CD4-positive, alpha-beta T cell treated with Interleukin-17A for 1 hour (primary cell): ENCODE data around the gene TMEM51.
"Not testable (repeated sequence)": the region's sequence is repeated elsewhere in the genome, so short reads cannot be mapped to it uniquely, and the experiment has no call there.

ENCODE experiments used
- DNase-seq: peaks from one replicate; pipeline ENCODE4 v3.0.0-alpha.2; 2020

TMEM51 gene

GRCh38 chr1:15128520-15129313 is 24.8 kb upstream of the TMEM51 start:
- peak; percentile 71 for DNase-seq

DNA sequence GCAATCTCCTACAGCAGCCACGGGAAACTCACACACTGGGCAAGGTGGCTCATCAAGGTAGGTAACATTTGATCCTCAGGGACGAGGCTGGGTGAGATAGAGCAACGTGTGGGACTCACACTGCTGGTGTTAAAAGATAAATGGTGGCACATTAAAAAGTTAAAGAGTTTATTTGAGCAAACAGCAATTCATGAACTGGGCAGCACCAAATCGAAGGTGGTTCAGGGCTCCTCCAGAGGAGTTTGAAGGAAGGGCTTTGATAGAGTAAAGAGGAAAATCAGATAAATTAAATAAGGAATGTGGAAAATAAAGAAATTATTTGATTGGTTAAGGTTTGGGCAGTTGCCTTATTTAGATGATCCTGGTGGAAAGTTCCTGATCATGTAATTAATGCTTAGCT is 23.6 kb upstream of the TMEM51 start:
- no peak for DNase-seq

GRCh38 chr1:15130607-15131006 is 22.9 kb upstream of the TMEM51 start:
- no peak for DNase-seq

DNA sequence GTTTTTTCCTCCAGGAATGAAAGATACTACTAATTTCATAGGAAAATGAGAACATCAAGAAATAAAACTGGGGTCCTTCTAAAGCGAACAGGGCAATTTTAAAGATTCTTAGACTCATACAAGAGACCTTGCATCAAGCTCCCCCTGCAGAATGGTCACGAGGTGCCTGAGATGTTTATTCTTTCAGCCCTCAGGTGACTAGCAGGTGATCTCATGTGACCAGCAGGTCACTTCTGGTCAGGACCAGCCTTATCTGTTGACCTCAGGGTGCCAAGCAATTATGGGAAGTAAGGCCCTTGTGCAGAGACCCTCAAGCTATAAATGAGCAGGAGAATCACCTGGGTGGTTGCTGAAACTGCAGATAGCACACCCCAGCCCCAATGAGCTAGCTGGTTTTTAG is 20.6 kb upstream of the TMEM51 start:
- DNase-seq = no peak

DNA sequence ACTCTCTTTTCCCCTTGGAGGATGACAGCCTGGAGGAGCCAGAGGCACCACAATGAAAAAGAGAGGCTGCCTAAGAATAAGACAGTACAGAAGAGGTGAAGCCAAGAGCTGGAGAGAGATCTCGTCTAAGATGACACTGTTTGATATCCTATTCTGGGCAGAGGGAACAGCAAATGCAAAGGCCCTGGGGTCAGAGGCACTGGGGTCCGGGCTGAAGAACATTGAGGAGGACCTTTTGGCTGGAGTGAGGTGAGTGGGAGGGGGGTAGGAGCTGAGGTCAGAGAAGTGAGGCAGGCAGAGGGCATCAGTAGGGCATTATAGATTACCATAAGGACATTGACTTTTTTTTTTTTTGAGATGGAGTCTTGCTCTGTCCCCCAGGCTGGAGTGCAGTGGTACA is 19.3 kb upstream of the TMEM51 start:
- DNase-seq = no peak

DNA sequence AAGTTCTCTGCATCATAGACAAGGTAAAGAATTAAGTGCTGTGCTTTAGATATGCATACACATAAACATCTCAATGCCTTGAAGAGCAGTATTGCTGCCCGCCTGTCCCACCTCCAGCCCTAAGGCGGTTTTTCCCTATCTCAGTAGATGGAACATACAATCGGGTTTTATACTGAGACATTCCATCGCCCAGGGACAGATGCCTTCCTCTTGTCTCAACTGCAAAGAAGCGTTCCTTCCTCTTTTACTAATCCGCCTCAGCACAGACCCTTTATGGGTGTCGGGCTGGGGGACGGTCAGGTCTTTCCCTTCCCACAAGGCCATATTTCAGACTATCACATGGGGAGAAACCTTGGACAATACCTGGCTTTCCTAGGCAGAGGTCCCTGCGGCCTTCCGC is 17.9 kb upstream of the TMEM51 start:
- not testable (repeated sequence) for DNase-seq

- DNase-seq = peak; percentile 14
Observed at GRCh38 chr1:15137809-15138208, 15.7 kb upstream of the TMEM51 start.

DNA sequence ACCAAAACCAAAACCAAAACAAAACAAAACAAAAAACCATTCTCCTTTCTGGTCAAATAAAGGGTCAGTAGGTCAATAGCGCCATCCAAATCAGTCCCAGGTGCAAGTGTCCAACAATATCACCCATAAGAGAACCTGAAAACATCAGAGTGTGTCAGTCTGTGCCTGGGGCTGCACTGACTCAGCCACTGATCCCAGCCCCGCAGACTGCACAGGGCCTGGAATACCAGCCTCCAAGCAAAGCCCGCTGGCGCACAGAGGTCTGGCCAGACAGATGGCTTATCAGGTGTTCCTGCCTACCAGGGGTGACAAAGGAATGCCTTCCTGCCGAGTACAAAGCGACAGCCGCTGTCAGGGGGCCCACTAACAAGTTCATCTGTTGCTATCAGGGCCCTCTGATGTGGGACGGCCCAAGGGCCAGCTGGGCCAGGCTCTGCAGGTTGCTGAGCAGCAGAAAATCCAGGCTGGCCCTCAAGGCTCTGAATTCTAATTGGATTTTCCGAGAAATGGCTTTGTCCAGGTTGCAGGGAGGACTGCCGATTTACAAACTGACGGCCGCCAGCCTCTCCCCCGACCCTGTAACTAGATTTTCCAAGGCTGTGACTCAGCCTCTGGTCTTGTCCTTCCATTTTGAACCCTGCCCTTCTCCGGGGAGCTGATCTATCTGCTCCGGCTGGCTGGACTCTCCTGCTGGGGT is 13.7 kb upstream of the TMEM51 start:
- DNase-seq = no peak

- no peak for DNase-seq
Observed at GRCh38 chr1:15141935-15142539, 11.5 kb upstream of the TMEM51 start.

DNA sequence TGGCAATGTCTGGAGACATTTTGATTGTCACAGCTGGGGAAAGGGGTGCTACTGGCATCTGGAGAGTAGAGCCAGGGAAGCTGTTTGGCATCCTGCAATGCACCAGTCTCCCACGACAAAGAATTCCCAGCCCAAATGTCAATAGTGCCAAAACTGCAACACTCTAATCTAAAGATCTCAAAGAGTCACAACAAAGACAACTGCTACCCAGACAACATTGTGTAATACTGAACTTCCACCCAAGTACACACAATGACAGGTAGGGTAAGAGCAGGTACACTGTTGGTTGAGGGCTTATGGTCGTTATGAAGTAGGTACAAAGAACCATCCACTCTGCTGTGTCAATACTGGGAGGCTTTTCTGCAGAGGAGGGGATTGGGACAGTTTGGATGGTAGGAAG is 8.2 kb upstream of the TMEM51 start:
- no peak for DNase-seq

GRCh38 chr1:15146142-15146680 is 7.3 kb upstream of the TMEM51 start:
- no peak for DNase-seq

- no peak for DNase-seq
Observed at GRCh38 chr1:15146971-15147376, 6.6 kb upstream of the TMEM51 start.

- DNase-seq = no peak
Observed at GRCh38 chr1:15148004-15148403, 5.5 kb upstream of the TMEM51 start.

DNA sequence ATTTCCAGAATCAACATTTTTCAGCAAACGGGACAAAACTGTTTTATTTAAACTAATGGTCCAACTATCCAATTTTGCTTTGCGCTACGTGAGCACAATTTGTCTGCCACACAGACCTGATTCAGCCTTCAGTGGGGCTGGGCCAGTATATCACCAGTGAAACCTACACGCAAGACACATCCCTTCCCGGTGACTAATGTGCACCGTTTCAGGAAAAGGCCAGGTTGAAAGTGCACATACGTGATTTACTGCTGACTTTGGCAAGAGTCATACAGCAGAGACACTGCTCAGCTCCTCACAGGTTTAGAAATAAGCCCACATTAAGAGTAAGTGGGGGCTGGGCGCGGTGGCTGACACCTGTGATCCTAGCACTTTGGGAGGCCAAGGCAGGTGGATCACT is 5.1 kb upstream of the TMEM51 start:
- DNase-seq = no peak

DNA sequence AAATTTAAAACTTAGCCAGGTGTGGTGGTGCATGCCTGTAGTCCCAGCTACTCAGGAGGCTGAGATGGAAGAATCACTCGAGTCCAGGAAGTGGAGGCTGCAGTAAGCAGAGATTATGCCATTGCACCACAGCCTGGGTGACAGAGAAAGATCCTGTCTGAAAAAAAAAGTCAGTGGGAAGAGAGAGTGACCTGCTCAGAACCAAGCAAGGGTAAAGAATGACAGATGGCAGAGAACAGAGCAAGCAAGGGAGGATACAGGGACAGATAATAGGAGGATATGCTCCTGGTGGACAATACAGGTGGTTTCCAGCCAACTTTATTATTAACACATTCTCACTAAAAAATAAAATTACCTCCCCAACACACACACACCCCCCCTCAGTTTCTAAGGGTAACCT is 4.6 kb upstream of the TMEM51 start:
- no peak for DNase-seq

- no peak for DNase-seq
Observed at GRCh38 chr1:15150376-15150775, 3.2 kb upstream of the TMEM51 start.

DNA sequence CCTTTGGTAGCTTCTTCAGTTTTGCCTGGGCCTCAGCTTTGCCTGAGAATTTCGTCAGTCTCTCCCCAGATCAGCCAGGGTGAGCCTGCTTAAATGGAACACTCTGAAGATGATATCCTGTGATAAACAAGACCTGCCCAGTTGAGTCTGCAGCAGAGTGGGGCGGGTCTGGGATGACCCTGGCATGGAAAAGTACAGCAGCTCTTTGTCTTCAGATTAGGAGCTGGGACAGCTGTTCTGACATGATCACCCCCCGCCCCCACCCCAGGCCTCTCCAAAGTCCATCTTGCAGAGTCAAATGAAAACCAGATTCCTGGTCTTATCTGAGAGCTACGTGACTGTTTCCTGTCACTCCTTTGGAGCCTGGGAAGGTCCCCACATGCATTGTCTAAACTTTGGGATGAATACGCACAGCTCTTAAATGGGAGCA is 2.2 kb upstream of the TMEM51 start:
- no peak for DNase-seq

- DNase-seq = no peak
Observed at GRCh38 chr1:15151871-15152270, 1.7 kb upstream of the TMEM51 start.

- DNase-seq = no peak
Observed at GRCh38 chr1:15152318-15153183, 996 bp upstream of the TMEM51 start.

GRCh38 chr1:15153842-15154479 is 414 bp downstream of the TMEM51 start:
- DNase-seq = no peak

DNA sequence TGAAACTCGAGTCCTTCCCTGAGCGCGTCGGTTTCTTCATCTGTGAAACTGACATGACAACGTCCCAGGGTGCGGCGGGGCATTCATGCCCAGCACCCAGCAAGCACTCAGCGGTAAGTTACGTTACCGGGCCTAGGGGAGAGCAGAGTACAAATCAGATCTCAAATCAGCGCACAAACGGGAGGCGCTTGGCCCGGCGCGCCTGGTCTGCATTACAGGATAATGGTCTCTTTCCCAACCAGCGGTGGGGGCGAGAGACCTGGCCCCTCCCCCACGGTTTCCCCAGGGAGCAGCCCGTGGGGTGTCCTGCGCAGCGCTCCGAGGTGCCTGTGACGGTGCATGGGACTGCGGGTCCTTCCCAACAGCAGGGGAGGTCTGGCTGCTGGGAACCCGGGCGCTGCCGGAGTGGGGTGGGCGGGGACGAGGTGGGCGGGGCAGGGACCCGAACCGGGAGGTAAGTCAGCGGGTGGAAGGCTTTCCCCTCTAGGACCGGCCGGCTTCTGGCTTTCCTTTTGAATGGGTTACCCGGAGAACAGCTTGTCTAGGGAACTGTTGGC is 1.0 kb downstream of the TMEM51 start:
- DNase-seq = no peak

DNA sequence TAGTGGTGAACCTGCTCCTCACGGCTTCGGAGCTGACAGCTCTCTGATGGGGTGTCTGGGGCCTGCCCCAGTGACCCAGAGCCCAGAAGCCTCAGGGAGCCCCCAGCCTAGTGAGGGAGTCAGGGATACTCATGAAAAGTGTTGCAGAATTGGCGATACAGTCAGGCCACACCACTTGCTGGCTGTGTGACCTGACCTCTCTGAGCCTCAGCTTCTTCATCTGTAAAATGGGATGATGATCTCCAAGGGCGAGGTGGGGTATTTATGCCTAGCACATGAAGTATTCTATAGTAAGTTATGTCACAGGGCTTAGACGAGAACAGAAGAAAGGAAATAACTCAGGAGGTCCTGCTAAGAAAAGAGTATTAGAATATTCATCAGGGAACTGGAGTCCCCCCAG is 1.6 kb downstream of the TMEM51 start:
- DNase-seq = no peak
